HG03575 (cell line): ENCODE data around the gene ARHGEF12.

Experiments
- ATAC-seq: cut with Tn5 transposase; IDR thresholded peaks from one replicate; pipeline ENCODE4 v1.9.1; 2021; ENCODE audit not compliant: unreplicated experiment, insufficient number of reproducible peaks, low FRiP score; ENCODE audit errors: extremely low read depth

ARHGEF12 gene

DNA sequence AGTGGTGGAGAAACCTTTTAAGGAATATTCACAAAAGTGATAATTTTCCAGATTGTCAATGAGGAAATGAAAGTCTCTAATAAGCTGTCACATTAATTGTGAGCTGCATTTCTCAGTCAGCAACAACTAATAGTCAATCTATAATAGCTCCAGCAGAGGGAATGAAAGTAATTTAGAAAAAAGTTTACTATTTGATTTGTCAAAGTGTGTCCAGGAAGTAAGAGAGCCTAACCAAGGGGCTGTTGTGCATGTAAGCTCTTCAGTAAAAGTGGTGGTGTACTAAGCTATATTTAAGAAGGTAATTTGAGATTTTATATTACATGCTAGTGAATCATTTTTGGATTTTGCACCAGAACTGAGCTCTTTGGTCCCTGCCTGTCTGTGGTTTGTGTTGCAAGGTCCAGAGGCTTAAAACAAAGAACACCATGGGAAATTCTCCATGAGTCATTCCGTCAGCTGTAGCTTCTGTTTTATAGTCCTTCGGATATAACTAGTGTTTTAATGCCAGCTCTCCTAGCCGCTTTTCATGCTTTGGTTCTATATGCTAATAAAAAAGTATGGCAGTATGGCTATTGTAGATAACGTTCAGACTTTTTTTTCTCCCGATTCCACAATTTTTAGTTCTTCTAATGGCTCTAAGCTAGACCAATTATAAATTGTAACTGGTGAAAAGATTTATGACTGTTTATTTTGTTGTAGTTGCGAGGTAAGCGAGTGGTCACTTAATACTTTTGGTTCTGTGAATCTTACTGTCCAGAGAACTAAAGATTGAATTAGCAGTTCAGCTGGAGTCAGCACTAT lies 64.6 kb downstream of the ARHGEF12 start:
- no peak for ATAC-seq

DNA sequence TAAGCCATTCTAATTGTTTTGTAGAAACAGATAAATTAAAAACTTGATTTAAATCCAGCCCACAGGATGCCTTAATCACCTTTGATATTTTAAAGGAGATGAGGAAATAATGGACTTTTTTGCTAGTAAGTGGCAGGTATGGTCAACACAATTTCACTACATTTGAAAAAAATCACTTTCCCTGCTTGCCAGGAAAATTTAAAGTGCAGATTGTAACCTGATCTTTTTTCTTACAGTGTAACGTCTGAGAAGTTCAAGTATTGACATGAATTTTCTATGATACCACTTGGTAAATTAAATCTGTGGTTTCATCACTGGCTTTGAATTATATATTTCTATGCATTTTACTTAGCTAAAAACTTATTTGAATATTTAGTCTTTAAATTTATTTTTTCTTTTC lies 65.3 kb downstream of the ARHGEF12 start:
- ATAC-seq: no peak

DNA sequence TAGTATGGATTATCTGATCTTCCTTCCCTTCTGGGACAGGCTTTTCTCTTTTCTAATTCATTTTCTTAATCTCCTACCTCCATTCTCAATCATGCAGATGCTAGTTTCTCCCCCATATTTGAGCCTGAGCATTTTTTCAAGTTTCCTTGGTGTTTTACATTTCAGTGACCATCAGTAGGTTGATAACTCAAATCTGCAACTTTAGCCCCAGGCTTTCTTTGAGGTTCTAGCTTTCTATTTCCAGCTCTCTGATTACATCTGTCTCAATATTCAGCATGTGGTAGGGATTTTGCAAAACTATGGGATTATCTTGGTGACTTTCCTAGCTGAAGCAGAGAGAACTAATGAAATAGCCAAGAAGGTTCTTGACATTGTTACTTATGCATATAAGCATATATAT lies 67.8 kb downstream of the ARHGEF12 start:
- ATAC-seq: no peak

DNA sequence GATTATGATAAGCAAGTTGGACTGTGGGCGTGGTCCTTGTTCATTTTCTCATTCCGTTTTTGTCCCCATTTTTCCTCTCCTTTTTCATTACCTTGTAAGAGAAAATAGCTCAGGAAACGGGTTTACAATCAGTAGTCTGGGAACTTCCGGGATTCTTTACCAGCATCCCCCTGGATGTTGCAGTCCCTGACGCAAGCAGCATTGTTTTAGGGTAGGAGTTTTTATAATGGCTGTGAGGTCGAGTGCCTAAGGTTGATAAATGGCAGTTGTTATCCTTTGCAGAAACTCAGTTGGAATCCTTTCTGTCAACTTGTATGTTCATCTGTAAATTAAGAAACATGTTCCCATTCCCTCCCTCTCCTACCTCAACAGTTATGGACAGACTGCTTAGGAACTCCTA lies 68.3 kb downstream of the ARHGEF12 start:
- ATAC-seq: no peak

DNA sequence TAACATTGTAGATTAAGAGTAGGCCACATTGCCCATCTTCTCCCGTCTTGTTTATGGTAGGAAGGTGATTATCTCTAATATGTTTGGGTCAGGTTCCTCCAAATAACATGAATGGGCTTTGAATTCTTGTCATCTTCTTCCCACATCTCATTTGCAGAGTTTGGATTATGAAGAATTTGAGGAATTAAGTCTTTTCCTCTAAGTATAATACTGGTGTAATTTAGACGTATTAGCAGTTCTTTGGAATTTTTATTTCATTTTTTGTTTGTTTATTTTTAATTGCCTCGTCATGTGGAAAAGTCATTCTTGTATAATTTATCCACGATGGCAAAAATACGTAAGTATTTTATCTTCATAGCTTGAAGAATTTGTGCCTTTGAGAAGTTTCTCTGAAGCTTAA lies 73.4 kb downstream of the ARHGEF12 start:
- ATAC-seq: no peak

DNA sequence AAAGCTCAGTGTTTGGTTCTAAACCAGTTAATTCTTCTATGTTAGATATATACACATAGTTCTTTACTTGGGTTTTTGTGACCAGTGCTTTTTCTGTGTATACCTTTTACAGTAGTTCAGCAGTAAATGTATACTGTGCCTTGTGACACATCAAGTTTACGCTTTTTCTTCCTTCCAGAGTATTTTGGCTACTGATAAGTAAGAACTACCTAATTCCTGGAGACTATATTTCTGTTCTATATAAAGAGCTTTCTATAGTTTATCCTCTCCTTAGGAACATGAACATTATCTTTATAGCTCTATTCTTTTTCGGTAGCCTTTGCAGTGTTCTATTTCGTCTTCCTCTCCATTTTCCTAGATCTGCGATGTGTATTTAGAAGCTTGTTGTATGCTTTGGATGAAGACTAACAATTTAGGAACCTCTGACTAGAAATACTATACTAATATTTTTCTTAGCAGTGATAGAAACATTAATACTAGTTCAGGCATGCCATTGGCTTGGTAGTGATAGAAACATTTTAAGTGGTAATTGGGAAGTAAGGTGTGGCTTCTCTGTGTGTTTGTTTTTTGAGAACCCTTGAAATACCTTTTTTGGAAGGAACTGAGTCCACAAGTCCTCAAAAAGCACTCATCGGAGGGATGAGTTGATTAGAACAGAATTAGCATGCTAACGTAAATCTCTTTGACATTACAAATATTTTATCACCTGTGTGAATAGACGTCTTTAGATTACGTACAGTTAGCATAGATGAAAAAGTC lies 74.6 kb downstream of the ARHGEF12 start:
- ATAC-seq: no peak

DNA sequence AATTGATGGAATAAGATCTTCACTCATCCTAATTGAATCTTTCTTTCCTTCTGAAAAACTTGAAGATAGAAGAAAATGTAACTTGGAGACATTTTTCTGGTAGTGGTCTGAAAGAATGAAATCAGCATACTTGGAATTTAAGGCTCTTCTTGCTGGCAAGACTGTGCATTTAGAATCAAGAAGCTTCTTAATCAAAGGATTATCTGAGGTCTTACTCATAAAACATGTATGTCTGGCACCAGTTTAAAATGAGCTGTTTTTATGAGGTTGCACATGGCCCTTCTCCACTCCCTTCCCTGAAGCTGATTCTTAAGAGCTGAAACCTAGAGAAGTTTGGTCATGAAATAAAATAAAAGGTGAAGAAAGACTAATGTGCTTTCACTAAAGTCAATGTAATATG lies 77.3 kb downstream of the ARHGEF12 start:
- no peak for ATAC-seq

DNA sequence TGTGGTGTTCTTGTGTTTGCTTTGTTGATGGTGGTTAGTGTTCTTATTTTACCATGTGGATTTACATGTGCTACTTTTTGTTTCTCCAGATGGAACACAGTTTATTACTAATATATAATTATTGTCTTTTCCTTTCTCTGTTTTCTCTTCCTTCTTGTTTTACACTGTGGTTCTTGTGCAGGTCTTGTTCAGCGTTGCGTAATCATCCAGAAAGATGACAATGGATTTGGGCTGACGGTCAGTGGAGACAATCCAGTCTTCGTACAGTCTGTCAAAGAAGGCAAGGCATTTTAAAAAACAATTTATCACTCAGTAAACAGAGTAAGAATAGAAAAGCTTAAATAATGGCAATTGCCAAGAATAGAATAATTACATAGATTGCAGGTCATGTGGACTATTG lies 84.4 kb downstream of the ARHGEF12 start:
- no peak for ATAC-seq

DNA sequence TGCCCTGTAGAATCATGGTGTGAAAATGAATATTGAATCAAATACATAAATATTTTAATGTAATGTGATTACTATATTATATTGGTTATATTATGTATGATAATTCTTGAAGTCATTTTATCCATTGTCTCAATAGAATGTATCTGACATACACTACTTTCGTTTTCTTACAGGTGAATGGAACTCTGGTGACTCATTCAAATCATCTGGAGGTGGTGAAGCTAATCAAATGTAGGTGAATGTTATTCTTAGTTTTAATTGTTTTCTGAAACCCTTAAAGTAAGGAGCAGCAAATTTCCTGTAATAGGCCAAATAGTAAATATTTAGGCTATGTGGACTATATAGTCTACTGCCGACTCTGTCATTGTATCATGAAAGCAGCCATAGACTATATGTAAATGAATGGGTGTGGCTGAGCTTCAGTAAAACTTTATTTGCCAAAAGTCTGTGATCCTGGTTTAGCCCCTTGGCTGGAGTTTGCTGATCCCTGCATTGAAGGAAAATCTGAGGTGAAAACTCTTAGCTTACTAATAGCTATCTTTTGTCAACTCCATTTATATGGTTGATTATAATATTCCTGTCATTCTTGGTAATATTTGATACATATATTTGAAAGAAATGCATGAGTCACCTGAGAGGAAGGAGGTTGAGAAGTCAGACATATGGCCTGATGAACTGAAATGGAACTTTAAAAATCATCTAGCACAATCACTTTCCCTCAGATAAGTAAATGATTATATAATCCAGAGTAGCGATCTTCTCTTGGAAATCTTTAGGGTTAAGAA lies 88.2 kb downstream of the ARHGEF12 start:
- ATAC-seq: no peak

DNA sequence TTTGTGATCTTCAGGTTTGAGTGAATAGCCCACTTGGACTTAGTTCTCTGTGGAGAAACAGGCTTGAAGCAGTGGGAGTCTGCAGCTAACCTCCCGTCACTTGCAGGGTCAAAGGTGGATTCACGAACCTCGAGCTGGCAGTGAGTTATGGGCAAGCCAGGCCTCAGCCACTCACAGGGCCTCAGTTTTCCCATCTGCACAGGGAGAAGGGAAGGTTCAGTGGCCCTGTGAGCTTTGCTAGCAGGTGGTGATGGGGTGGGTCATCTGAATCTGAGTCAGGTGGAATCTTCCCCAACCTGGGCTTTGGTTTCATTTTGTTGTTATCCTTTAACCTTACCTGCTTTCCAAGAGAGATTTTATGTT lies 88.7 kb downstream of the ARHGEF12 start:
- ATAC-seq: no peak

DNA sequence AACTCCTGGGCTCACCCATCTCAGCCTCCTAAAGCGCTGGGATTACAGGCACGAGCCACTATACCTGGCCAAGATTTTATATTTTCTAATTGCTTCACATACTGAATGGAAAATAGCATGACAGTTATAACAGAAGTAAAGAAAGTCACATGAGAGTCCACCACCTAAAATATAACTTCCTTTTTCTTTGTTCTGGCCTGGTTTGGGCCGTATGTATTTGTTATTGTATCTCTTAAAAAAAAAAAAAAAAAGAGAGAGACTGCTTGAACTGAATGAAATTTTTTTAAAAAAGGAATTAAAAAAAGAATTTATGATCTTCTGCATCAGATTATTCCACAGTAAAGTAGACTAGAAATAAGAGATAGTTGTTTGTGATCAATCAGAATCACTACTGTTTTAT lies 89.3 kb downstream of the ARHGEF12 start:
- ATAC-seq: no peak

DNA sequence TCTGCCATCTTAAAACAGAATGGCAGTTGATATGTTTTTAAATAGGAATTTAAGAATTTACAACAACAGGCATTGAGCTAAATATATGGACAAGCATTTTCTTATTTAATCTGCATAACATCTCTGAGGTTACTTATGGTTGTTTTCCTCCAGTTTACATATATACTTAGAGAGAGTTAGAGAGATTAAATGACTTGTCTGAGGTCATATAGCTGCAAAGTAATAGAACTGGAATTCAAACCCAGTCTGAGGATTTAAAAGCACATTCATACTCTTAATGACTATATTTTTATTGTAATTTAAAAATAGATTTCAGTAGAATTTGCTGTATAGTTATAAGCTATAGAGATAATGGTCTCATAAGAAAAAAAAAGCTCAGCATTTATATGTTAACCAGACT lies 93.9 kb downstream of the ARHGEF12 start:
- no peak for ATAC-seq

DNA sequence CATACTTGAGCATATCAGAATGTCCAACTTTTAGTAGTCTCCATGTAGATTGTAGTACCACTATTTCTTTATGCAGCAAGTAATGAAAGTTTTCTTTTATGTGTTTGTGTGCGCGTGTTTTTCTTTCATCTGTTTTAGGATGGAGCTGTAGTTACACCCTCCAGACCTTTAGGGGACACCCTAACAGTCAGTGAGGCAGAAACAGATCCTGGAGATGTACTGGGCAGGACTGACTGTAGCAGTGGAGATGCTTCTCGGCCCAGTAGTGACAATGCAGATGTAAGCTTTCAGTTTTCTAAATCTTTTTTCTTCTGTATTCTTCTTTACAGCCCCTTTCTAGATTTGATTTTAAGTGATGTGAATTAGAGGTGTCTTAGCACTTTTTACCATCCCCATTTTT lies 95.4 kb downstream of the ARHGEF12 start:
- ATAC-seq: no peak

DNA sequence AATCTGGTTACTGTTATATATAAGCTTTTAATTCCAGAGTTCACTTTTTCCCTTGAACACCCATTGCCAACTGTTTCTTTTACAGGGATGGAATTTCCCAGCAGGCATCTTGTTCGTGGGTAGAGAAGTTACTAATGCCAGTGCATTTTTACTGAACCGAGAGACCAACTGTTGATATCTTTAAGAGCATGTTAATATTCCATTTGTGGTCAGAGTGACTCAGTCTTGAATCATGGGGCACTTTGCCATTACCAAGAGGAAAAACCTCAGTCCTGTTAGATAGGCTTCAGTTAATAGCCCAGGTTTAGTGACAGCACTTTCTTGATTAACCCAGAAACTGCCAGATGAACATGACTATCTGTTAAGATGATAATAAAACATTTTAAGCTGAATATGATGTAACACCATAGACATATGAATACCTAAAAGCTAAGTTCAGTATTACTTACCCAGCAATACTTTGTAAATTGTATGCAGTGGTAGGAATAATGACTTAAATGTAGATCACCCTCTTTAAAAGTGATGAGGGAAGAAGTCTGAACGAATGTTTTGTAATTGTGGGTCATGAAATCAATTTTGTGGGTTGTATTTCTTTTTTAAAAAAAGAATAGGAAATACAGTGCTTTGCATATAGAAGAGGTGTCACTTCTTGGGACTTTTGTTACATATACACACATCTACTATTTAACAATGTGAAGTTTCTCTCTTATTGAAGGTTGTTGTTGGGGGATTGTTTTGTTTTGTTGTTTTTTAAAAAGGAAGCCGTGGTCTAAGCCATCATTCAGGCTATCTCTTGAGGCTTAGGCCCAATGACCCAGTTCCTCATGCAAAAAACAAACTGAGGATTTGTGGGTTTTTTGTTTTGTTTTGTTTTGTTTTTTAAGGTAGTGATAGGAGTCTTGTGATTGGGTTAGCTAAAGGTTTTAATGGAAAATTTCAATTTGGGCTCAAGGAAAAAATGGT lies 96.1 kb downstream of the ARHGEF12 start:
- no peak for ATAC-seq

DNA sequence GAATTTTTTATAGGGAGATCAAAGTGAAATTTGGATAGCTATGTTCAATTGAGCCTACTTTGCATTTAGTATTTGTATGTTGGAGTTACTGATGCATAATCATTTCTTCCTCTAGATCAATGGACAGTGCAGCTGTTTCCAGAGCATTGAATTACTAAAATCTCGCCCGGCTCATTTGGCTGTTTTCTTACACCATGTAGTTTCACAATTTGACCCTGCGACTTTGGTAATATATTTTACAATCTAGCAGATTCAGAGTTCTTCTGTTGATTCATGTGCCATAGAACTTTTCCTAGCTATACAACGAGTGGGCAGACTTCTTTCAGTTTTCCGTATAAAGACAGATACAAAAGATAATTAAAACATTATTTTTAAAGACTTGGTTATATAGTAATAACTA lies 105.4 kb downstream of the ARHGEF12 start:
- ATAC-seq: no peak

DNA sequence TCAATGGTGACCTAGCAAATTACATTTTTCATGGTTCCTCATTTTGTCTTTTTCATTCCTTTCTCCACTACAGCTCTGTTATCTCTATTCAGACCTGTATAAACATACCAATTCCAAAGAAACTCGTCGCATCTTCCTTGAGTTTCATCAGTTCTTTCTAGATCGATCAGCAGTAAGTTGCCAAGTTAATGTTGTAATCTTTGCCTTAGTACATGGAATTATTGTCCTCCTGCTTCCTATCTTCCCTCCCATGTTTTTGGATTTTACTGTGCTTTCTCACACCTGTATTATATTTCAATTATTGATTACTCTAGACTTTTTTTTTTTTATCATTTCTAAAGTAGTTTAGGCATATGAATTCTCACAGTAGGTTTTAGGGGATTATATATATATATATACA lies 105.8 kb downstream of the ARHGEF12 start:
- no peak for ATAC-seq

DNA sequence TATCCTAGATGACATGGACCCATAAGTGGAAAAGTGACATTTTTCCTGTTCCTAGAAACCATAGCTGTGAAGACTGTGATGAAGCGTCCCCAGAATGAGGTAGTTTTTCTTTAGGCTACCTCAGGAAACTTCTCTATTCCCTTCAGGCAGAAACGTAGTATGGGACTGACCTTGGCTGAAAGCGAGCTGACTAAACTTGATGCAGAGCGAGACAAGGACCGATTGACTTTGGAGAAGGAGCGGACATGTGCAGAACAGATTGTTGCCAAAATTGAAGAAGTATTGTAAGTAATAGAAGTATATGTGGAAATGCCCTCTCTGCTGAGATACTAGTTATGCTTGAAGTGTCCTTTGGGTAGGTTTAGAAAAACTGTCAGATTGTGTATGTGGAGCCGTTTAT lies 110.6 kb downstream of the ARHGEF12 start:
- no peak for ATAC-seq

DNA sequence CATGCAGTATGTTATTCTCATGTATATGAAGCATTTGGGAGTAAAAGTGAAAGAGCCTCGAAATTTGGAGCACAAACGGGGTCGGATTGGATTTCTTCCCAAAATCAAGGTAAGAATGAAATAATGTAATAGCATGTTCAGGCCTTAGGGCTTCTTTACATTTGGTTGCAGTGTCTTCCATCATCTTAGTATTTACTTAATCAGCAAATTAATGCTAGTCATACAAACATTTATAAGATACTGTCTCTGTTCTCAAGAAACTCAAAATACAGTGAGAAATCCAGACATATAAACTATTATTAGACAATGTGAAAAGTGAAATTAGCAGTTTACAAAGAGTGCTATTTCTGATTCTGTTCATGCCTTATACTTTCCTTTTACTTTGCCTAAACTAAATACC lies 112.0 kb downstream of the ARHGEF12 start:
- ATAC-seq: no peak

DNA sequence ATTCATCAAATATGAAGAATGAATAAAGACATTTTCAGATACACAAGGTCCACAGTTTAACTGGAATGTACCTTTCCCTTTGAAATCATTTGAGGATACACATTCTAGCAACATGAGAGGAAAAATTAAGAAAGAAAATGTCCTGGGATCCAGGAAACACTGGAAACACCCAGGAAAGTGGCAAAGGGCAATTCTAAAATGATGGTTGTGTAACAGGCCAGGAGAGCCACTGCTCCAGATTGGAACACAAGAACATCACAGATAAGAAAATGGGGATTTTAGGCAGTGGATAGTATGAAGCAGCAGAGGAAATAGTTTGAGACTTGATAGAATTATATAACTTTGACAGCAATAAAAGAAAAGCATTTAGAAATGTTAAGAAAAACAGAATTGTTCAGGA lies 119.3 kb downstream of the ARHGEF12 start:
- ATAC-seq: no peak
